Measurements from ENCODE around the gene SRRT.

Gene SRRT

GRCh38 chr7:100882201-100882600, 7.3 kb downstream of the SRRT start:
- no peak for DNase-seq

- DNase-seq = no peak
Measured at GRCh38 chr7:100882785-100883526, 8.1 kb downstream of the SRRT start.

- DNase-seq = no peak
Measured at GRCh38 chr7:100884736-100885439, 10.0 kb downstream of the SRRT start.

DNA sequence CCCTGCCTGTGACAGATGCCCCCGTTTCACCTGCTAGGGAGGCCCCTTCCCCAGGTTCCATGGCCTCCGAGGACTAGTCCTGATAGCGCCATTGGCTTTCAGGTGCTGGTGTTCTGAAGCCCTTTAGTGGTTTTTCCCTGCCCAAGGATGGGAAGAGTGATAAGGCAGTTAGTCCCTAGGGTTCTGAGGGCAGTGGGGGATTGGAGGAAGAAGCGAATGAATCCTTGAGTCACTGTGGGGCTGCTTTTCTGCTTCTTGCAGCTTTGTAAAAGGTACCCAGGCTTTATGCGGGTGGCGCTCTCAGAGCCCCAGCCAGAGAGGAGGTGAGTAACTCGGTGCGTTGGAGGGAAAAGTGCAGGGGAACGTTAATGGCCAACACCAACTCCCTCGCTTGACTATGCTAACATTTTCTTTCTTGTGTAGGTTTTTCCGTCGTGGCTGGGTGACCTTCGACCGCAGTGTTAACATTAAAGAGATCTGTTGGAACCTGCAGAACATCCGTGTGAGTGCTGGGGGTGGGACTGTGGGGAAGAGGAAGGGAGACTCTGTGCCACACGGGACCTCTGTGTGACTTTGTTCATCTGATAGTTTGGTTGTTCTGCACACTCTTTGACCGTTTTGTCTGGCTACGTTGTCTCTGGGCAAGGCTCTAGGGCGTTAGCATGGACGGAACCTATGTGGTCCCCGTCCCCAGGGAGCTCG, 10.7 kb downstream of the SRRT start:
- DNase-seq = no peak

DNA sequence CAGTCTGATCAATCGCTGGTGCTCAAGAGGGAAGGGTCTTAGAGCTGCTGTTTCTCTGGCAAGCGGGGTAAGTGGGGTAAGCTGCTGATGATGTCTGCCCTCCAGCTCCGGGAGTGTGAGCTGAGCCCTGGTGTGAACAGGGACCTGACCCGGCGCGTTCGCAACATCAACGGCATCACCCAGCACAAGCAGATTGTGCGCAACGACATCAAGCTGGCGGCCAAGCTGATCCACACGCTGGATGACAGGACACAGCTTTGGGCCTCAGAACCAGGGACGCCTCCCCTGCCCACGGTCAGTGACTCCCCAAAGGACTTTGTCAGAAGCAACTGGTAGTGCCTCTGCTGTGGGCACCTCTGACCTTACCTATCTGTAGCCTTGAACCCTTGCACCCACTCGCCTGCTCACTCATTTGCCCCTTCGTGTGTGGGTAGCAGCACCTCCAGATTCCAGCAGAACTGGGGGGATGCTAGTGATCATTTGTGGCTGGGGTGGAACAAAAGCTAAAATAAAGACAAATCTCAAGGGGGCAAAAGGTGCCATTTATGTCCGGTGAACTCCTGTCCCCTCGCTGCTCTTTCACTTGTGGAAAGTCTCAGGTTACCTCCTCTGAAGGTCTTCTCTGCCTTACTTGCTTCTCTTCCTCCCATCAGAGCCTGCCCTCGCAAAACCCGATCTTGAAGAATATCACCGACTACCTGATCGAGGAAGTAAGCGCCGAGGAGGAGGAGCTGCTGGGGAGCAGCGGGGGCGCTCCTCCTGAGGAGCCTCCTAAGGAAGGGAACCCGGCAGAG, 11.4 kb downstream of the SRRT start:
- no peak for DNase-seq

GRCh38 chr7:100886936-100887515, 12.1 kb downstream of the SRRT start:
- no peak for DNase-seq

DNA sequence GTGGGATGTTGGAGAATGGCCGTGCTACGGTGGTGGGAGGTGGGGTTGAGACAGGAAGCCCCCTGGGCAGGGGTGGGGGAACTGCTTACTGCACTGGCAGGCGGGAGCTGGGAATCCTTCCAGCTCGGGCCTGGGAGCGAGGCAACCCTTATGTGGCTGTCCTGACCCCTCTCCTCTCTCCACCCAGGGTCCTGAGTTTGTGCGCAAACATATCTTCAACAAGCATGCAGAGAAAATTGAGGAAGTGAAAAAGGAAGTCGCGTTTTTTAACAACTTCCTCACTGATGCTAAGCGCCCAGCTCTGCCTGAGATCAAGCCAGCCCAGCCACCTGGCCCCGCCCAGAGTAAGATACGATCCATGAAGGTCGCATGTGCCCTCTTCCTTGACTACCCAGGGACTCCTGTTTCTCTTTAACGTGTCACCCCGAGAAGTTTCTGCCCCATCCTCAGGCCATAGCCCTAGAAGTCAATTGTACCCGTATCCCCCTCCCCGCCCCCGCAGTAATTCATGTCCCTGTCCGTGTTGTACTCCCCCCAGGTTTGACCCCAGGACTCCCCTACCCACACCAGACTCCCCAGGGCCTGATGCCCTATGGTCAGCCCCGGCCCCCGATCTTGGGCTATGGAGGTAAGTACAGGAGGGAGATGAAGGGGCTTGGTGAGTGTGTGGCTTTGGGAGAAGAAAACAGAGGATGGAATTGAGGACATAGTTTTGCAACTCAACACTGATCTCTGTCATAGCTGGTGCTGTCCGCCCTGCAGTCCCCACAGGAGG, 12.8 kb downstream of the SRRT start:
- no peak for DNase-seq

DNA sequence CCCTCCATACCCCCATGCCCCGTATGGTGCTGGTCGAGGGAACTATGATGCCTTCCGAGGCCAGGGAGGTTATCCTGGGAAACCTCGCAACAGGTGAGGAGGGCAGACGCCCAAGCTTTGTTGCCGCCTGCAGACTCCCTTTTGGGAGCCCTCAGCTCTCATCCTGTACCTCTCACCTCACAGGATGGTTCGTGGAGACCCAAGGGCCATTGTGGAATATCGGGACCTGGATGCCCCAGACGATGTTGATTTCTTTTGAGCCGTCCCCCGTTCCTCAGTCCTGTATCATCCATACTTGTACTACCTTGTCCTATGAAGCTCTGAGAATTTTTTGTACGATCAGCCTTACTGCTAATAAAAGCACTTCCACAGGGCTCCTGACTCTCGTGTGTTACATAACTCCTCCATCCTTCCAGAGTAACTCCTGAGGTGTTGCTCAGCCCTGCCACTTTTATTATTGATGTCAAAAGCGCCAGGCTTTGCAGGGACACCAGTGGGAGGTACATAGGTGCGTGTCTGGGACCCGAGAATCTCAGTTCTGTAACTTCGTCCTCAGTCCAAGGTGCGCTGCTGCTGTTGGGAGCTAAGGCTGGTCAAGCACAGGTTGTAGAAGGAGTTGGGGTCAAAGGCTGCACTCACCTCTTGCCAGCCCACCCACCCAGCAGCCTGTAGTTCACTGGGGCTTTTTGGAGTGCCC, 13.5 kb downstream of the SRRT start:
- DNase-seq = no peak

- no peak for DNase-seq
Measured at GRCh38 chr7:100888988-100889750, 14.3 kb downstream of the SRRT start, which contains the start of gene UFSP1. UFSP1 (minus strand) TSS chr7:100889715; CDS start chr7:100889271, 444 bp downstream.

DNA sequence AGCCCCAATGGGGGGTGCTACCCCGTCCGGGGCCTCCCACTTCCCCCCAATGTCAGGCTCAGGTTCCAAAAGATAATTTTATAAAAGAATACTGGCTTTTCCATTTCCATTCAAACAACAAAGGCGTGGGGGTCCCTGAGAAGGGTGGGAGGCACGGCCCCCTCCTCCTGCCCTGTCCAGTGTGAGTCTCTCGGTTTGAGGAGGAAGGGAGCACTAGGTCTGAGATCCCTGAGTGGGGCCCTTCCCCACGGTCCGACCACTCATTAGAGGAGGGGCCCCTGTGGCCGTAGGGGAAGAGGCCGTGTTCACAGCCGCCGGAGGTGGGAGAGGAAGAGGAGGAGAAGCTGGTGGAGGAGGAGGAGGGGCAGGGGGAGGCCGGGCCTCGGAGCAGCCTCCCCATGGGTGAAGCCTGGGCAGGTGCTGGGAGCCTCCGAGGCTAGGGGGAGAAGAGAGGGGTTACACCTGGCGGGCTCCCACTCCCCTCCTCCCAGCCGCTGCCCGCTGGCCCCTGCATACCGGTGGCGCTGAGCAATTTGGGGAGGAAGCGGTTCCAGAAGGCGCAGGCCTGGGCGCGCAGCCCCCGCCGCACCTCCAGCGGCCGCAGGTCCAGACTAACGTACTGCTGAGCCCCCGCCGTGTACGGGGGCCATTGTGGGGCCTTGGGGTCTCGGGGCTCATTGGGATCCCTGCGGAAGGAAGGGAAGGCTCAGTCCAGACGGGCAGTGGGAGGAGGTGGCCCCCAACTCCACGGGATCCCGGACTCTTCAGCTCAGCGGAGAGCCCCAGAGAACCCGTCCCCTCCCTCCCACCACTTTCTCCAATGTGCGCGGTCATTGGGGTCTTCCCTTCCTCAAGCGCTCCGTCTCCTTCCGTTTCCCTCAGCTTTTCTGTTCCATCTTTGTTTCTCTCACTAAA, 16.0 kb downstream of the SRRT start:
- no peak for DNase-seq

- no peak for DNase-seq
Measured at GRCh38 chr7:100891568-100892247, 16.8 kb downstream of the SRRT start.

- no peak for DNase-seq
Measured at GRCh38 chr7:100892364-100893317, 17.7 kb downstream of the SRRT start.

- no peak for DNase-seq
Measured at GRCh38 chr7:100893318-100893895, 18.5 kb downstream of the SRRT start.

DNA sequence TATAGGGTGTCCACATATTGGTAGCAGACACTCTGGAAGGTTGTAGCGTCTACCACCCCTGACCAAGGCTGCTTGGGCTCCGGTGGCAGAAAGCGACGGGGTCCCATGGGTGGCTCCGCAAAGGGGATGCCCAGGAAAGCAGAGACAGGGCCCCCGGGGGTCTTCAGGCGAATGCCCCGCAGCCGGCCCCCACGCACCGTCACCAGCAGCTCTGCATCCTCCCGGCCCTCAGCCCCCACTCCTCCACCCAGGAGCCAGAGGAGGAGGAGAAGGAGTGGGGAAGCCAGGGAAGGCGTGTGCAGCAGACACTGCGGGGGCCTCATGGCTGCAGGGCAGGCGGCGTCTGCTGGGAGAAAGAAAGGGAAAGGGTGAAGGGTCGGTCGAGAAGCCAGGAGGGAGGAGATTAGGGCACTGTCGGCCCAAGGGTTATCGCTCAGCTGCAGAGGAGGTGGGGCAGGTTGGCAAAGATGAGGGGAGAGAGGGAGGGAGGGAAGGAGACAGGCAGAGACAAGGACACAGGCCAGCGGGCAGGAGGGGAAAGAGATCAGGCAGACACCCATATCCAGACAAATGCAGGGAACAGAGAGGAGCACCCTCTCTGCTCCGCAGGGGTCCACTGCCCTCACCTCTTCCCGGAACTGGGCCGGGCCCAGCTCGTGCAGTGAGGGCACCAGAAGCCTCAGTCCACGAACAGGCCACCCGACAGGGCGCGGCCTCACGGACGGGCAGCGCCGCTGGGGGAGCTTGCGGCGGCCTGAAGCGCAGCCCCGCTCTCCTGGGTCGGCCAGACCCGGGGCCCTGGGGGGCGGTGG, 19.2 kb downstream of the SRRT start:
- no peak for DNase-seq

GRCh38 chr7:100894860-100895700, 20.2 kb downstream of the SRRT start:
- no peak for DNase-seq

Measured in cortex of kidney (tissue), 1 donor.